Progenitor cell of endocrine pancreas (in vitro differentiated cells): ENCODE data around the gene SNTN. TPM values are rescaled to one million over a fixed set of nuclear protein-coding genes. Genes with fewer than 3 reads are reported as not detected.
"Not testable (repeated sequence)": the region's sequence is repeated elsewhere in the genome, so short reads cannot be mapped to it uniquely, and the experiment has no call there.

ENCODE experiments used
- DNase-seq: peaks from one replicate; pipeline ENCODE4 v3.0.0; 2021; ENCODE audit warnings: low spot score; ENCODE audit not compliant: unreplicated experiment
- H3K27ac Mint-ChIP-seq: 2 replicates; pipeline ENCODE4 v1.8.0; 2021; ENCODE audit warnings: mild to moderate bottlenecking, moderate library complexity, mixed read lengths
- H3K27me3 Mint-ChIP-seq: 2 replicates; pipeline ENCODE4 v1.8.0; 2021; ENCODE audit warnings: mixed read lengths
- H3K36me3 Mint-ChIP-seq: 2 replicates; pipeline ENCODE4 v1.8.0; 2022; ENCODE audit warnings: mixed read lengths; ENCODE audit not compliant: insufficient read depth
- H3K4me1 Mint-ChIP-seq: 2 replicates; pipeline ENCODE4 v1.8.0; 2021; ENCODE audit warnings: low read depth, mixed read lengths
- H3K4me3 Mint-ChIP-seq: 2 replicates; pipeline ENCODE4 v1.8.0; 2021; ENCODE audit warnings: low read depth, mild to moderate bottlenecking, moderate library complexity, mixed read lengths
- H3K9me3 Mint-ChIP-seq: 2 replicates; pipeline ENCODE4 v1.8.0; 2021; ENCODE audit warnings: low read depth, mixed read lengths
- total RNA-seq: library from RNA; stranded (reverse); gene quantifications from 2 replicates; pipeline ENCODE4 v1.2.1, GENCODE V29; 2021
- TF ChIP-seq, protein P1 (sequence below): fragments of 200-600 bp; sonication (generic); IDR thresholded peaks from one replicate; pipeline ENCODE4 v1.5.0; 2021; ENCODE audit warnings: antibody characterized with exemption, mild to moderate bottlenecking; ENCODE audit not compliant: unreplicated experiment

SNTN gene
- total RNA-seq, 1 donor from 2014 or later: 0.26 TPM

DNA sequence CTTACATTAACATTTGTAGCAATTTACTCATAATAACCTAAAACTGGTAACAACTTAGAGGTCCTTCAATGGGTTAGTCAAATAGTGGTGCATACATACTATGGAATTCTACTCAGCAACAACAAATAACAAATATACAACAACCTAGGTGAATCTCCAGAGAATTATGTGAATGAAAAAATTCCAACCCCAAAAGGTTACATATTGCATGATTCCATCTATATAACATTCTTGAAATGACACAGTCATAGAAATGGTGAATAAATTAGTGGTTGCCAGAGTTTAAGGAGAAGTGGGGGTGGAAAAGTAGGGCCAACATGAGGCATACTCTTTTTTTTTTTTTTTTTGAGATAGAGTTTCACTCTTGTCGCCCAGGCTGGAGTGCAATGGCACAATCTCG, 12.7 kb upstream of the SNTN start:
- peaks cover 12% of the 10 kb centered on the region for H3K4me1 Mint-ChIP-seq
- H3K36me3 Mint-ChIP-seq: peaks cover 8% of the 10 kb centered on the region
- no peak for DNase-seq
- H3K4me3 Mint-ChIP-seq: no peak overlapping the region
- H3K27me3 Mint-ChIP-seq: no peaks in the 10 kb centered on the region
- H3K9me3 Mint-ChIP-seq: peaks cover 15% of the 10 kb centered on the region
- no peak overlapping the region for H3K27ac Mint-ChIP-seq
- TF ChIP-seq, protein P1, sequence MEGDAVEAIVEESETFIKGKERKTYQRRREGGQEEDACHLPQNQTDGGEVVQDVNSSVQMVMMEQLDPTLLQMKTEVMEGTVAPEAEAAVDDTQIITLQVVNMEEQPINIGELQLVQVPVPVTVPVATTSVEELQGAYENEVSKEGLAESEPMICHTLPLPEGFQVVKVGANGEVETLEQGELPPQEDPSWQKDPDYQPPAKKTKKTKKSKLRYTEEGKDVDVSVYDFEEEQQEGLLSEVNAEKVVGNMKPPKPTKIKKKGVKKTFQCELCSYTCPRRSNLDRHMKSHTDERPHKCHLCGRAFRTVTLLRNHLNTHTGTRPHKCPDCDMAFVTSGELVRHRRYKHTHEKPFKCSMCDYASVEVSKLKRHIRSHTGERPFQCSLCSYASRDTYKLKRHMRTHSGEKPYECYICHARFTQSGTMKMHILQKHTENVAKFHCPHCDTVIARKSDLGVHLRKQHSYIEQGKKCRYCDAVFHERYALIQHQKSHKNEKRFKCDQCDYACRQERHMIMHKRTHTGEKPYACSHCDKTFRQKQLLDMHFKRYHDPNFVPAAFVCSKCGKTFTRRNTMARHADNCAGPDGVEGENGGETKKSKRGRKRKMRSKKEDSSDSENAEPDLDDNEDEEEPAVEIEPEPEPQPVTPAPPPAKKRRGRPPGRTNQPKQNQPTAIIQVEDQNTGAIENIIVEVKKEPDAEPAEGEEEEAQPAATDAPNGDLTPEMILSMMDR: no peak

DNA sequence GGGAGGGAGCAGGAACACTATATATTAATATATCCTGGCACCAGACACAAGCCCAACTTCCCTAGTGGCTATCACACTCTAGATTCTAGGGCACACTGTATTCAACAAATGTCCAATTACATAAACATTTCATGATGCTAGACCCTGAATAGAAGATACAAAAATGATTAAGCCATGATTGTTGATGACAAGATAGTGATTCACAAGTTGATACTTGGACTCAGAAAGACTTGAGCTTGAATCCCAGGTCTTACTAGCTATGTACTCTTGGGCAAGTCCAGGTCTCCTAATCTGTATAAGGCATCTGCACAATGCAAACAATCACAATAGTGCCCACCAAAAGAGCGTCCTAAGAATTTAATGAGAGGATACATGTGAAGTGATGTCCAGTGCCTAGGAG, 10.0 kb upstream of the SNTN start:
- Mint-ChIP-seq H3K36me3 (peaks cover 2% of the 10 kb centered on the region), H3K9me3 (peaks cover 14% of the 10 kb centered on the region), H3K27me3 (no peaks in the 10 kb centered on the region), H3K4me3 (no peak overlapping the region), H3K4me1 (peaks cover 14% of the 10 kb centered on the region), H3K27ac (no peak overlapping the region)
- TF ChIP-seq, protein P1: no peak
- DNase-seq: no peak

DNA sequence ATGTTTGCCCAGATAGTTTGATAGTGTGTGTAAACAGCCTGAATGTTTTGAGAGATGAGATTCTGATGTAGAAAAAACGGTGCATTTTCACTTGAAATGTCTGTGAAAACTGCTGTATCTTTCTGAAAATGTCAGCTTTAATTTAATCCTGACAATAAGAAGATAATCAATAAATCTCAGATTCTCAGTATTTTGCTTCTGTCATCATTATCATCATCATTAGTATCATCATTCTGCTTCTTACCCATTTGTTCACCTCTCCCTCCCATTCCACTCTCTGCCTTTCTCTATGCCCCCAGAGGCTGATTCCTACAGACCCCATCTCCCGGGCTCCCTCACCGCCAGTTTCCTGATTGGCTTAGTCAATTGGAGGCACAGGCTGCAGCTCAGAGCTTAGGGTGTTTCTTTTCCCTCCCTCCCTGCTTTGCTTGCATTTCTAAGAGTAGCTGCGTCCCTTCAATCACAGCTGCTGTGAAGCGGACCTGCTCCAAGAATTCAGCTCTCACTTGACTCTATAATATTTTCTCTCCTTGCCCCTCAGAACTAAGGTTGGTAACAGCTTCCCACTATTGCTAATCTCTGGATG, 8.2 kb upstream of the SNTN start:
- Mint-ChIP-seq H3K27me3 (no peaks in the 10 kb centered on the region), H3K4me3 (peak overlapping the region; percentile 82), H3K4me1 (peaks cover 14% of the 10 kb centered on the region), H3K9me3 (peaks cover 23% of the 10 kb centered on the region), H3K27ac (no peak overlapping the region), H3K36me3 (peaks cover 2% of the 10 kb centered on the region)
- DNase-seq: no peak
- TF ChIP-seq, protein P1: no peak

DNA sequence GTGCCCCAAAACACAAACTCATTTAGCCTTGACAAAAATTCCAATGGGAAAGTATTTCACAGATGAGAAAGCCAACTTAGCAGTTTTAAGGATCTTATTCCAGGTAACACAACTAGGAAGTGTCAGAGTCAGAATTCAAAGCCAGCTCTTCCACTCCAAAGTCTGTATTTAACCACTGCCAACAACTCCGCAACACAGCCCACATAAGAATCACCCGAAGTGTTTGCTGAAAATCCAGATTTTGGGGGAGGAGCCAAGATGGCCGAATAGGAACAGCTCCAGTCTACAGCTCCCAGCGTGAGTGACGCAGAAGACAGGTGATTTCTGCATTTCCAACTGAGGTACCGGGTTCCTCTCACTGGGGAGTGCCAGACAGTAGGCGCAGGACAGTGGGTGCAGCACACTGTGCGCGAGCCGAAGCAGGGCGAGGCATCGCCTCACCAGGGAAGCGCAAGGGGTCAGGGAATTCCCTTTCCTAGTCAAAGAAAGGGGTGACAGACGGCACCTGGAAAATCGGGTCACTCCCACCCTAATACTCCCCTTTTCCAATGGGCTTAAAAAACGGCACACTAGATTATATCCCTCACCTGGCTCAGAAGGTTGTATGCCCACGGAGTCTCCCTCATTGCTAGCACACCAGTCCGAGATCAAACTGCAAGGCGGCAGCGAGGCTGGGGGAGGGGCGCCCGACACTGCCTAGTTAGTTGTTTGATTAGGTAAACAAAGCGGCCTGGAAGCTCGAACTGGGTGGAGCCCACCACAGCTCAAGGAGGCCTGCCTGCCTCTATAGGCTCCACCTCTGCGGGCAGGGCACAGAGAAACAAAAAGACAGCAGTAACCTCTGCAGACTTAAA, 7.3 kb upstream of the SNTN start:
- DNase-seq: peak; percentile 47
- Mint-ChIP-seq H3K4me1 (peaks cover 14% of the 10 kb centered on the region), H3K9me3 (peaks cover 23% of the 10 kb centered on the region), H3K4me3 (peak overlapping the region; percentile 82), H3K27ac (peak overlapping the region; percentile 95)
- H3K36me3 Mint-ChIP-seq, H3K27me3 Mint-ChIP-seq: not testable (repeated sequence)

DNA sequence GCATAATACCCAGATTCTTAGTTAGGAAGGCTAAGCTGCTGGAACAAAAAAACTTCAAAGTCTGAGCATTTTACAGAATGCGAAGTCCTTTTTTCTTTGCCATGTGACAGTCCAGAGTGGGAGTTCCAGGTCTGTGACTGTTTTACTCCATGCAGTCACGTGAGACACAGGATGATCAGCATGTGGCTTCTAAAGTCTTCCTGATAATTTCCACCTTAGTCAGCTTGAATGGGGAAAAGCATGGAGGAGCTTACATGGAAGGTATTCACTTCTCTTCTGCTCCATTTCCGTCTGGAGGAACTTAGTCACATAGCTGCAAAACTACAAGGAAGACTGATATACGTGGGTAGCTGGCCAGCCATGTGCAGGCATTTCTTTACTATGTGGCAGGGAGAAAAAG, 1.7 kb downstream of the SNTN start:
- no peak overlapping the region for H3K4me3 Mint-ChIP-seq
- TF ChIP-seq, protein P1: no peak
- no peak for DNase-seq
- peaks cover 7% of the 10 kb centered on the region for H3K9me3 Mint-ChIP-seq
- no peak overlapping the region for H3K27ac Mint-ChIP-seq
- H3K4me1 Mint-ChIP-seq: peaks cover 21% of the 10 kb centered on the region
- peaks cover 2% of the 10 kb centered on the region for H3K36me3 Mint-ChIP-seq
- H3K27me3 Mint-ChIP-seq: no peaks in the 10 kb centered on the region
